ENCODE data around the gene PER3. TPM values are rescaled to one million over a fixed set of nuclear protein-coding genes. Genes with fewer than 3 reads are reported as not detected.

The PER3 gene
- total RNA-seq, 2 donors from 2014 or later = 3.9 to 6.3 TPM

DNA sequence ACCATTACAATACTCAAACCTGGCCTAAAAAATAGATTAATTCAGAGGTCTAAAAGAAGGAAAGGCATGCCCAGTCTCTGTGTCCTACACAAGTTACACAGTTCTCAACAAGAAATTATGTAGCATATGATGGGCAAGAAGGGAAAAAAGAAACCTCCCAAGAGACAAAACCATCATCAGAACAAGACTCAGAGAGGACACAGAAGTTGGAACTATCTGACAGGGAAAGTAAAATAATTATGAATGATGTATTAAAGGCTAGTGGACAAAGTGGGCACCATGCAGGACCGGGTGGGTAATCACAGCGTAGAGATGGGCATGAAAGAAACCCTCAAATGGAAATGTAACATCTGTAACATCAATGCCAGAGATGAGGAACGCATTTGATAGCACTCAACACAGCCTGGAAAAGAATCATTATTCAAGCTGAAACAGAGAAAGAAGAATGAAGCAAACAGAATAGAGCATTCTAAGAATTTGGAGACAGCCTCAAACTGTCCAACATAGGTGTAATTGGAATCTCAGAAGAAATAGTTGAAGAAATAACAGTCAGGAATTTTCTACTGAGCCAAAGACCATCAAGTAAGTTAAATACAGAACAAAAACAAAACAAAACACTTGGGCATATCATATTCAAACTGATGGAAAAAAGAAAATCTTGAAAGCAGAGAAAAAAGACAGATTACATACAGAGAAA lies 29.7 kb downstream of the PER3 start:
- H3K4me3 ChIP-seq (ENCODE audit: low read length) = no peak overlapping the region
- Mint-ChIP-seq H3K9me3 (peaks cover 22% of the 10 kb centered on the region), H3K27me3 (ENCODE audit: insufficient read depth) (no peaks in the 10 kb centered on the region), H3K36me3 (ENCODE audit: low read depth) (peaks cover 23% of the 10 kb centered on the region), H3K4me1 (no peaks in the 10 kb centered on the region), H3K27ac (no peak overlapping the region), H3K4me3 (no peak overlapping the region)
- no peak overlapping the region for H3K27ac ChIP-seq (ENCODE audit: low read depth, low read length)
- H3K36me3 ChIP-seq (ENCODE audit: control insufficient read depth, insufficient read depth, low read length) = no peaks in the 10 kb centered on the region
- no peak overlapping the region for H3K9ac ChIP-seq (ENCODE audit: extremely low read depth, low read length, poor library complexity, severe bottlenecking)
- TF ChIP-seq, protein P1, sequence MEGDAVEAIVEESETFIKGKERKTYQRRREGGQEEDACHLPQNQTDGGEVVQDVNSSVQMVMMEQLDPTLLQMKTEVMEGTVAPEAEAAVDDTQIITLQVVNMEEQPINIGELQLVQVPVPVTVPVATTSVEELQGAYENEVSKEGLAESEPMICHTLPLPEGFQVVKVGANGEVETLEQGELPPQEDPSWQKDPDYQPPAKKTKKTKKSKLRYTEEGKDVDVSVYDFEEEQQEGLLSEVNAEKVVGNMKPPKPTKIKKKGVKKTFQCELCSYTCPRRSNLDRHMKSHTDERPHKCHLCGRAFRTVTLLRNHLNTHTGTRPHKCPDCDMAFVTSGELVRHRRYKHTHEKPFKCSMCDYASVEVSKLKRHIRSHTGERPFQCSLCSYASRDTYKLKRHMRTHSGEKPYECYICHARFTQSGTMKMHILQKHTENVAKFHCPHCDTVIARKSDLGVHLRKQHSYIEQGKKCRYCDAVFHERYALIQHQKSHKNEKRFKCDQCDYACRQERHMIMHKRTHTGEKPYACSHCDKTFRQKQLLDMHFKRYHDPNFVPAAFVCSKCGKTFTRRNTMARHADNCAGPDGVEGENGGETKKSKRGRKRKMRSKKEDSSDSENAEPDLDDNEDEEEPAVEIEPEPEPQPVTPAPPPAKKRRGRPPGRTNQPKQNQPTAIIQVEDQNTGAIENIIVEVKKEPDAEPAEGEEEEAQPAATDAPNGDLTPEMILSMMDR (conservative IDR thresholded peaks at IDR 0.05) = no peak
- peaks cover 23% of the 10 kb centered on the region for H3K9me3 ChIP-seq (ENCODE audit: control insufficient read depth, low read length)
- WGBS, 2 experiments (ENCODE audit: insufficient coverage in 1 of 2, insufficient read length in 1 of 2) = 72 to 89% methylated on average over 3 of the region's 3 CpGs
- DNase-seq = no peak
- no peaks in the 10 kb centered on the region for H3K4me1 ChIP-seq (ENCODE audit: control insufficient read depth, insufficient read depth, low read length)
- H3K27me3 ChIP-seq (ENCODE audit: control insufficient read depth, insufficient read depth, low read length, poor library complexity, severe bottlenecking) = no peaks in the 10 kb centered on the region

DNA sequence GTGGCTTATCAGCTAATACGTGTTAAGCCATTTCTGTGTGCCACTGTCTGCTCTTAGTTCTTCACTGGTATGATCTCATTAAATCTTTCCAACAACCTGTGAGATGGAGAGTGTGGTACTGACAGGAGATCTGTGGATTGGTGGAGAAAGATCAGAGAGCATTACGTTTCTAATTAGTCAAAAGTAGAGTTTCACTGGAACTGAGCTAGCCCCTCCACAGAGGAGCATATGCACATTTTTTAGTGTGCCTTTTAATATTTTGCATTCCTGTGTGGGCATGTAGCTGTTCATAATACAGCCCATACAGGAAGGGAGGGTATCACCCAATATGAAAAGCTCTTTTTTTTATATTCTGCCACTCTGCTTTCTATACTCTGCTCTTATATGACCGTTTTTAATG lies 37.2 kb downstream of the PER3 start:
- 87 to 92% methylated on average over 2 to 3 of the region's 3 CpGs for WGBS, 2 experiments (ENCODE audit: insufficient coverage in 1 of 2, insufficient read length in 1 of 2)
- H3K9me3 ChIP-seq (ENCODE audit: control insufficient read depth, low read length) = no peaks in the 10 kb centered on the region
- no peak overlapping the region for H3K4me3 ChIP-seq (ENCODE audit: low read length)
- no peak overlapping the region for H3K27ac Mint-ChIP-seq
- no peaks in the 10 kb centered on the region for H3K27me3 Mint-ChIP-seq (ENCODE audit: insufficient read depth)
- H3K27ac ChIP-seq (ENCODE audit: low read depth, low read length) = no peak overlapping the region
- peaks cover 6% of the 10 kb centered on the region for H3K36me3 Mint-ChIP-seq (ENCODE audit: low read depth)
- H3K4me1 Mint-ChIP-seq = no peaks in the 10 kb centered on the region
- H3K9me3 Mint-ChIP-seq = no peaks in the 10 kb centered on the region
- H3K4me1 ChIP-seq (ENCODE audit: control insufficient read depth, insufficient read depth, low read length) = no peaks in the 10 kb centered on the region
- TF ChIP-seq, protein P1 (conservative IDR thresholded peaks at IDR 0.05) = no peak
- H3K27me3 ChIP-seq (ENCODE audit: control insufficient read depth, insufficient read depth, low read length, poor library complexity, severe bottlenecking) = no peaks in the 10 kb centered on the region
- no peaks in the 10 kb centered on the region for H3K36me3 ChIP-seq (ENCODE audit: control insufficient read depth, insufficient read depth, low read length)
- H3K9ac ChIP-seq (ENCODE audit: extremely low read depth, low read length, poor library complexity, severe bottlenecking) = no peak overlapping the region
- DNase-seq = no peak
- no peak overlapping the region for H3K4me3 Mint-ChIP-seq

DNA sequence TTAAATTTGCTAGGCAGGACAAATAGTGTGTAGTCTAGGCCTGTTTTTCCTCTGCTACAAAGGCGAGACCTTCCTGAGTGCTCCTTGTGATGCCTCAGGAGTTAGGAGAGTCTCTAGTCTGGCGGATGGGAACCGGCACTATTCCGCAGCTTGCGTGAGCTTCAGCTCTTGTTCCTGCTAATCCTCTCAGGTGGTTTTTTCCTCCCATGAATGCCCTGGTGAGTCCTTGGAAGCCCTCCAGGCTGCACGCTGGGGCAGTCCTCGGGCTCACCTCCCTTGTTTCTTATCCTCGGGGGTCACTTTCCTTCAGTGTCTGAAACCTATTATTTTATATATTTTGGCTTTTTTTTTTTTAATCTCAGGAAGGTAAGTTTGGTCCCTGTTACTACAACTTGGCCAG lies 40.6 kb downstream of the PER3 start:
- no peak overlapping the region for H3K4me3 Mint-ChIP-seq
- Histone ChIP-seq H3K9ac (ENCODE audit: extremely low read depth, low read length, poor library complexity, severe bottlenecking) (no peak overlapping the region), H3K4me1 (ENCODE audit: control insufficient read depth, insufficient read depth, low read length) (no peaks in the 10 kb centered on the region), H3K4me3 (ENCODE audit: low read length) (no peak overlapping the region), H3K36me3 (ENCODE audit: control insufficient read depth, insufficient read depth, low read length) (no peaks in the 10 kb centered on the region), H3K27me3 (ENCODE audit: control insufficient read depth, insufficient read depth, low read length, poor library complexity, severe bottlenecking) (no peaks in the 10 kb centered on the region), H3K27ac (ENCODE audit: low read depth, low read length) (no peak overlapping the region), H3K9me3 (ENCODE audit: control insufficient read depth, low read length) (no peaks in the 10 kb centered on the region)
- H3K4me1 Mint-ChIP-seq = no peaks in the 10 kb centered on the region
- WGBS, 2 experiments (ENCODE audit: insufficient coverage in 1 of 2, insufficient read length in 1 of 2) = 86 to 95% methylated on average over 4 to 8 of the region's 8 CpGs
- peaks cover 13% of the 10 kb centered on the region for H3K36me3 Mint-ChIP-seq (ENCODE audit: low read depth)
- H3K9me3 Mint-ChIP-seq = no peaks in the 10 kb centered on the region
- H3K27me3 Mint-ChIP-seq (ENCODE audit: insufficient read depth) = no peaks in the 10 kb centered on the region
- no peak overlapping the region for H3K27ac Mint-ChIP-seq
- no peak for DNase-seq
- TF ChIP-seq, protein P1 (conservative IDR thresholded peaks at IDR 0.05) = no peak

All from endodermal cell (in vitro differentiated cells).